HepG2 (cell line): ENCODE results near the gene SIGMAR1. TPM values are rescaled to one million over a fixed set of nuclear protein-coding genes. Genes with fewer than 3 reads are reported as not detected.

Source experiments
- ATAD3A ChIP-seq: sonication (generic); formaldehyde crosslinking; IDR thresholded peaks from 2 replicates; pipeline ENCODE4 v1.4.0; 2020; ENCODE audit warnings: missing genetic modification reagents
- CHD2 ChIP-seq: IDR thresholded peaks from 2 replicates; pipeline ENCODE4 v1.6.1; 2011; ENCODE audit warnings: low read depth, low read length, improper control_type of control experiment
- FOXM1 ChIP-seq: sonication (generic); formaldehyde crosslinking; IDR thresholded peaks from 2 replicates; pipeline ENCODE4 v1.5.0; 2020; ENCODE audit warnings: missing genetic modification reagents
- GABPB1 ChIP-seq: IDR thresholded peaks from 2 replicates; pipeline ENCODE4 v1.6.1; 2016; ENCODE audit warnings: mild to moderate bottlenecking, missing genetic modification reagents, moderate library complexity, missing compliant biosample characterization
- GPN1 ChIP-seq: sonication (generic); formaldehyde crosslinking; IDR thresholded peaks from 2 replicates; pipeline ENCODE4 v1.5.1; 2020; ENCODE audit warnings: missing genetic modification reagents, borderline replicate concordance
- HDAC1 ChIP-seq: sonication (generic); formaldehyde crosslinking; IDR thresholded peaks from 2 replicates; pipeline ENCODE4 v1.5.1; 2020; ENCODE audit warnings: mild to moderate bottlenecking, missing genetic modification reagents
- HOXA7 ChIP-seq: sonication (generic); formaldehyde crosslinking; IDR thresholded peaks from 2 replicates; pipeline ENCODE4 v1.8.1; 2022; ENCODE audit warnings: mild to moderate bottlenecking, missing genetic modification reagents, moderate library complexity
- IRX3 ChIP-seq: sonication (generic); formaldehyde crosslinking; IDR thresholded peaks from 2 replicates; pipeline ENCODE4 v1.8.1; 2023; ENCODE audit warnings: mild to moderate bottlenecking, low read depth, missing genetic modification reagents, borderline replicate concordance
- KAT8 ChIP-seq: IDR thresholded peaks from 2 replicates; pipeline ENCODE4 v1.6.1; 2016; ENCODE audit warnings: missing genetic modification reagents, missing compliant biosample characterization
- KLF12 ChIP-seq: sonication (generic); formaldehyde crosslinking; IDR thresholded peaks from 2 replicates; pipeline ENCODE4 v1.4.0; 2020; ENCODE audit warnings: missing genetic modification reagents, borderline replicate concordance
- KLF15 ChIP-seq: sonication (generic); formaldehyde crosslinking; IDR thresholded peaks from 2 replicates; pipeline ENCODE4 v1.8.1; 2023; ENCODE audit warnings: borderline replicate concordance, mild to moderate bottlenecking, inconsistent platforms, missing genetic modification reagents, mixed read lengths
- MXD1 ChIP-seq: sonication (generic); formaldehyde crosslinking; IDR thresholded peaks from 2 replicates; pipeline ENCODE4 v1.4.0; 2020; ENCODE audit warnings: mild to moderate bottlenecking, missing genetic modification reagents
- PHF8 ChIP-seq: sonication (generic); formaldehyde crosslinking; IDR thresholded peaks from 2 replicates; pipeline ENCODE4 v1.5.0; 2020; ENCODE audit warnings: missing genetic modification reagents
- POLR2AphosphoS5 ChIP-seq: IDR thresholded peaks from 2 replicates; pipeline ENCODE4 v1.6.1; 2012; ENCODE audit warnings: low read depth, low read length
- RFXANK ChIP-seq: IDR thresholded peaks from 2 replicates; pipeline ENCODE4 v1.6.1; 2016
- SNAPC2 ChIP-seq: sonication (generic); formaldehyde crosslinking; IDR thresholded peaks from 2 replicates; pipeline ENCODE4 v1.8.1; 2022; ENCODE audit warnings: mild to moderate bottlenecking, missing genetic modification reagents
- TBP ChIP-seq: sonication (generic); formaldehyde crosslinking; IDR thresholded peaks from 2 replicates; pipeline ENCODE4 v1.5.0; 2020; ENCODE audit warnings: missing genetic modification reagents
- THYN1 ChIP-seq: sonication (generic); formaldehyde crosslinking; IDR thresholded peaks from 2 replicates; pipeline ENCODE4 v1.8.1; 2023; ENCODE audit warnings: low read depth, mild to moderate bottlenecking, moderate library complexity, missing genetic modification reagents, borderline replicate concordance
- YEATS2 ChIP-seq: sonication (generic); formaldehyde crosslinking; IDR thresholded peaks from 2 replicates; pipeline ENCODE4 v1.4.0; 2020; ENCODE audit warnings: missing genetic modification reagents, borderline replicate concordance
- ZBTB7A ChIP-seq: sonication (generic); formaldehyde crosslinking; IDR thresholded peaks from 2 replicates; pipeline ENCODE4 v1.8.0; 2022; ENCODE audit warnings: mild to moderate bottlenecking, missing genetic modification reagents
- ZFP36L1 ChIP-seq: sonication (generic); formaldehyde crosslinking; IDR thresholded peaks from 2 replicates; pipeline ENCODE4 v1.8.0; 2022; ENCODE audit warnings: mild to moderate bottlenecking, missing genetic modification reagents, moderate library complexity
- ZKSCAN5 ChIP-seq: sonication (generic); formaldehyde crosslinking; IDR thresholded peaks from 2 replicates; pipeline ENCODE4 v1.5.1; 2020; ENCODE audit warnings: mild to moderate bottlenecking, missing genetic modification reagents
- ZNF138 ChIP-seq: sonication (generic); formaldehyde crosslinking; IDR thresholded peaks from 2 replicates; pipeline ENCODE4 v1.5.0; 2020; ENCODE audit warnings: mild to moderate bottlenecking, low read depth, missing genetic modification reagents
- ZNF513 ChIP-seq: sonication (generic); formaldehyde crosslinking; conservative IDR thresholded peaks from 2 replicates; pipeline ENCODE4 v1.5.0; 2020; ENCODE audit warnings: missing genetic modification reagents
- ZNF556 ChIP-seq: sonication (generic); formaldehyde crosslinking; IDR thresholded peaks from 2 replicates; pipeline ENCODE4 v1.4.0; 2020; ENCODE audit warnings: mild to moderate bottlenecking, missing genetic modification reagents, borderline replicate concordance
- ZNF644 ChIP-seq: IDR thresholded peaks from 2 replicates; pipeline ENCODE4 v1.6.1; 2016; ENCODE audit warnings: low read depth
- ZNF773 ChIP-seq: sonication (generic); formaldehyde crosslinking; IDR thresholded peaks from 2 replicates; pipeline ENCODE4 v1.4.0; 2020; ENCODE audit warnings: missing genetic modification reagents, borderline replicate concordance
- ZNF777 ChIP-seq: sonication (generic); formaldehyde crosslinking; IDR thresholded peaks from 2 replicates; pipeline ENCODE4 v1.4.0; 2020; ENCODE audit warnings: missing genetic modification reagents
- ZNF781 ChIP-seq: sonication (generic); formaldehyde crosslinking; IDR thresholded peaks from 2 replicates; pipeline ENCODE4 v1.5.1; 2020; ENCODE audit warnings: borderline replicate concordance, mild to moderate bottlenecking, missing genetic modification reagents; ENCODE audit errors: not compliant biosample characterization
- polyA plus RNA-seq, 8 experiments: library from polyadenylated mRNA; depleted of rRNA in 3 of 8; stranded (reverse) in 7 of 8; unstranded in 1 of 8; fragments of >200 nt; fragmentation: Illumina TruSeq in 4 of 8; extraction: Trizol in 4 of 8; gene quantifications; 2 replicates each; pipeline versions ENCODE4 v1.2.1 to v1.2.3, GENCODE V29; 2011 to 2016; ENCODE audit warnings: low read depth in 4 of 8, missing spikeins in 1 of 8, mixed read lengths in 1 of 8; ENCODE audit not compliant: insufficient read depth in 1 of 8
- total RNA-seq, 5 experiments: library from RNA; depleted of rRNA; stranded (reverse); fragments of >200 nt; fragmentation: Illumina TruSeq; extraction: Trizol; gene quantifications; 2 replicates each; pipeline ENCODE4 v1.2.3, GENCODE V29; 2016; ENCODE audit warnings: low read depth in 1 of 5
- TF ChIP-seq, protein P1 (sequence below): IDR thresholded peaks from 2 replicates; pipeline ENCODE4 v1.6.1; 2016; ENCODE audit warnings: mild to moderate bottlenecking, missing biosample characterization, missing genetic modification reagents

SIGMAR1 gene
- total and polyA plus RNA-seq, 2 of the 13 experiments (the other 11 are each of a cell fraction or from before 2014, with no cell fraction given), result 38.9 to 60.8 TPM

- TF ChIP-seq ZNF513 (CRISPR knock-in tag) (no peak), MXD1 (CRISPR knock-in tag) (peak; percentile 63; the same call in 1 of the 2 replicates), ZNF773 (CRISPR knock-in tag) (no peak), SNAPC2 (CRISPR knock-in tag) (no peak), POLR2AphosphoS5 (peak; percentile 50; the same call in 1 of the 2 replicates), ATAD3A (CRISPR knock-in tag) (no peak), HDAC1 (CRISPR knock-in tag) (peak; percentile 56; the same call in 1 of the 2 replicates), YEATS2 (CRISPR knock-in tag) (peak; percentile 74; the same call in 1 of the 2 replicates), KLF12 (CRISPR knock-in tag) (no peak), IRX3 (CRISPR knock-in tag) (no peak), KAT8 (CRISPR knock-in tag) (peak; percentile 87), ZNF644 (no peak), GPN1 (CRISPR knock-in tag) (no peak), HOXA7 (CRISPR knock-in tag) (no peak), THYN1 (CRISPR knock-in tag) (no peak), ZBTB7A (CRISPR knock-in tag) (no peak), ZFP36L1 (no peak), ZNF781 (CRISPR knock-in tag) (no peak), KLF15 (CRISPR knock-in tag) (no peak), ZNF138 (no peak), PHF8 (CRISPR knock-in tag) (peak; percentile 86), ZKSCAN5 (CRISPR knock-in tag) (no peak), TBP (CRISPR knock-in tag) (no peak), FOXM1 (no peak), ZNF777 (no peak), GABPB1 (CRISPR knock-in tag) (peak; percentile 96), ZNF556 (CRISPR knock-in tag) (no peak), CHD2 (no peak), RFXANK (CRISPR knock-in tag) (no peak)
- TF ChIP-seq, protein P1, sequence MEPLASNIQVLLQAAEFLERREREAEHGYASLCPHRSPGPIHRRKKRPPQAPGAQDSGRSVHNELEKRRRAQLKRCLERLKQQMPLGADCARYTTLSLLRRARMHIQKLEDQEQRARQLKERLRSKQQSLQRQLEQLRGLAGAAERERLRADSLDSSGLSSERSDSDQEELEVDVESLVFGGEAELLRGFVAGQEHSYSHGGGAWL, result no peak
Measured at GRCh38 chr9:34620061-34620994, 17.3 kb downstream of the SIGMAR1 start, which contains the start of gene DCTN3 (continued).
